Measurements from ENCODE around the gene PATZ1.

GRCh38 chr22:31337178-31337577, 9.0 kb downstream of the PATZ1 start:
- TF ChIP-seq CTCF (IDR thresholded peaks at IDR 0.05) (no peak), POLR2AphosphoS5 (IDR thresholded peaks at IDR 0.05) (no peak), EP300 (IDR thresholded peaks at IDR 0.05) (no peak)
